OCI-LY3 (cell line): Measurements from ENCODE around the gene SLX9.

Experiments
- H2AFZ ChIP-seq: fragments of 200-600, 300-600 bp; shearing (Covaris generic); 2 replicates; pipeline ENCODE4 v1.6.0; 2014; ENCODE audit warnings: antibody characterized with exemption, low read depth, low read length
- H3K27ac ChIP-seq: fragments of 200-600, 300-600 bp; sonication (generic); 2 replicates; pipeline ENCODE4 v1.5.1; 2014; ENCODE audit warnings: mild to moderate bottlenecking, low read length, moderate library complexity, mixed read lengths
- H3K27me3 ChIP-seq: fragments of 200-600, 300-600 bp; sonication (generic); 2 replicates; pipeline ENCODE4 v1.6.1; 2014; ENCODE audit warnings: low read depth, low read length, mixed read lengths
- H3K36me3 ChIP-seq: fragments of 200-600, 300-600 bp; sonication (generic); replicated peaks from 2 replicates; pipeline ENCODE3; 2014; ENCODE audit warnings: low read depth, low read length, mixed read lengths
- H3K4me1 ChIP-seq: fragments of 300-600, 200-600 bp; sonication (generic); 2 replicates; pipeline ENCODE4 v1.6.1; 2014; ENCODE audit warnings: low read length, mixed read lengths
- H3K4me2 ChIP-seq: fragments of 200-600, 300-600 bp; sonication (generic); 2 replicates; pipeline ENCODE4 v1.6.1; 2014; ENCODE audit warnings: low read length, mixed read lengths
- H3K4me3 ChIP-seq: fragments of 300-600, 200-600 bp; sonication (generic); 2 replicates; pipeline ENCODE4 v1.5.1; 2014; ENCODE audit warnings: antibody characterized with exemption, mild to moderate bottlenecking, low read length, moderate library complexity
- H3K79me2 ChIP-seq: fragments of 300-600, 200-600 bp; shearing (Covaris generic); 2 replicates; pipeline ENCODE4 v1.6.1; 2014; ENCODE audit warnings: mild to moderate bottlenecking, low read length, mixed read lengths
- H3K9ac ChIP-seq: fragments of 300-600, 200-600 bp; shearing (Covaris generic); 2 replicates; pipeline ENCODE4 v1.6.0; 2014; ENCODE audit warnings: mild to moderate bottlenecking, low read length, moderate library complexity
- H3K9me3 ChIP-seq: fragments of 200-600, 300-600 bp; shearing (Covaris generic); 2 replicates; pipeline ENCODE4 v1.6.1; 2014; ENCODE audit warnings: low read length, mixed read lengths; ENCODE audit not compliant: insufficient read depth
- H4K20me1 ChIP-seq: fragments of 200-600, 300-600 bp; sonication (generic); 2 replicates; pipeline ENCODE4 v1.6.1; 2016; ENCODE audit warnings: low read length, mixed read lengths; ENCODE audit not compliant: insufficient read depth
- CTCF ChIP-seq: fragments of 200-600, 300-600 bp; sonication (generic); IDR thresholded peaks from 2 replicates; pipeline ENCODE4 v1.5.1; 2014; ENCODE audit warnings: antibody characterized with exemption, low read length, low read depth
- EZH2phosphoT487 ChIP-seq: fragments of 200-600 bp; shearing (Covaris generic); IDR thresholded peaks from 2 replicates; pipeline ENCODE4 v1.6.1; 2018; ENCODE audit warnings: antibody characterized with exemption, mixed run types, low read depth

SLX9 gene

GRCh38 chr21:44900559-44901251 is 39.1 kb upstream of the SLX9 start:
- no peaks in the 10 kb centered on the region for H3K9me3 ChIP-seq
- H3K79me2 ChIP-seq, result no peaks in the 10 kb centered on the region
- TF ChIP-seq CTCF (no peak), EZH2phosphoT487 (no peak)
- no peak overlapping the region for H3K4me2 ChIP-seq
- H3K27ac ChIP-seq, result no peak overlapping the region
- H3K4me1 ChIP-seq, result no peaks in the 10 kb centered on the region
- peaks cover 11% of the 10 kb centered on the region for H3K36me3 ChIP-seq
- H3K9ac ChIP-seq, result no peak overlapping the region
- no peaks in the 10 kb centered on the region for H3K27me3 ChIP-seq
- H4K20me1 ChIP-seq, result no peaks in the 10 kb centered on the region
- no peak overlapping the region for H2AFZ ChIP-seq
- H3K4me3 ChIP-seq, result no peak overlapping the region

GRCh38 chr21:44901391-44902074 is 38.3 kb upstream of the SLX9 start:
- no peaks in the 10 kb centered on the region for H3K79me2 ChIP-seq
- H3K27me3 ChIP-seq, result no peaks in the 10 kb centered on the region
- H3K27ac ChIP-seq, result no peak overlapping the region
- H3K36me3 ChIP-seq, result peaks cover 11% of the 10 kb centered on the region
- no peak for TF ChIP-seq CTCF
- no peak for TF ChIP-seq EZH2phosphoT487
- H3K9me3 ChIP-seq, result no peaks in the 10 kb centered on the region
- H3K9ac ChIP-seq, result no peak overlapping the region
- H2AFZ ChIP-seq, result no peak overlapping the region
- H4K20me1 ChIP-seq, result no peaks in the 10 kb centered on the region
- no peaks in the 10 kb centered on the region for H3K4me1 ChIP-seq
- H3K4me2 ChIP-seq, result no peak overlapping the region
- H3K4me3 ChIP-seq, result no peak overlapping the region

GRCh38 chr21:44902268-44903049 is 37.4 kb upstream of the SLX9 start:
- no peak overlapping the region for H3K9ac ChIP-seq
- H3K27me3 ChIP-seq, result no peaks in the 10 kb centered on the region
- no peak overlapping the region for H3K27ac ChIP-seq
- H3K4me1 ChIP-seq, result no peaks in the 10 kb centered on the region
- TF ChIP-seq EZH2phosphoT487 (no peak), CTCF (no peak)
- peaks cover 11% of the 10 kb centered on the region for H3K36me3 ChIP-seq
- H3K79me2 ChIP-seq, result no peaks in the 10 kb centered on the region
- H4K20me1 ChIP-seq, result no peaks in the 10 kb centered on the region
- H3K9me3 ChIP-seq, result no peaks in the 10 kb centered on the region
- H3K4me2 ChIP-seq, result no peak overlapping the region
- no peak overlapping the region for H3K4me3 ChIP-seq
- H2AFZ ChIP-seq, result no peak overlapping the region

- Histone ChIP-seq H3K9ac (no peak overlapping the region), H3K9me3 (no peaks in the 10 kb centered on the region), H3K79me2 (no peaks in the 10 kb centered on the region), H3K27me3 (no peaks in the 10 kb centered on the region), H4K20me1 (no peaks in the 10 kb centered on the region), H3K4me1 (no peaks in the 10 kb centered on the region), H3K36me3 (peaks cover 11% of the 10 kb centered on the region), H3K4me2 (no peak overlapping the region), H3K4me3 (no peak overlapping the region), H2AFZ (no peak overlapping the region), H3K27ac (no peak overlapping the region)
- no peak for TF ChIP-seq EZH2phosphoT487
- no peak for TF ChIP-seq CTCF
These were observed 36.7 kb upstream of the SLX9 start for GRCh38 chr21:44903050-44903685.
